Pancreas (tissue), 10 donors: Measurements from ENCODE around the gene OTUD3. TPM values are rescaled to one million over a fixed set of nuclear protein-coding genes. Genes with fewer than 3 reads are reported as not detected.
"Not testable (repeated sequence)": the region's sequence is repeated elsewhere in the genome, so short reads cannot be mapped to it uniquely, and the experiment has no call there.

Experiments
- ATAC-seq, 4 donors: fragments of 200-7000 bp; cut with Tn5 transposase; one replicate each; pipeline versions ENCODE4 v1.8.0 to v1.9.1; 2020; ENCODE audit warnings: mild to moderate bottlenecking in 4 of 4, moderate library complexity in 4 of 4
- DNase-seq, 6 donors: peaks; one replicate each; pipeline ENCODE4 v3.0.0-alpha.2; 2020
- FAIRE-seq: peaks from 2 replicates; lab custom pipeline; 2012; peaks lifted over from hg19 to GRCh38; lab: Jason Lieb, UNC
- H3K27ac ChIP-seq, 4 donors: fragments of 200-600 bp; sonication (generic); 1 replicate in 3 of 4; 2 replicates in 1 of 4; pipeline versions ENCODE4 v1.5.0 to v1.8.0; 2020
- H3K27me3 ChIP-seq, 4 donors: fragments of 200-600 bp; one replicate each; pipeline ENCODE4 v1.8.0; 2021
- H3K36me3 ChIP-seq, 3 donors: fragments of 200-600 bp; sonication (generic) in 1 of 3; one replicate each; pipeline versions ENCODE4 v1.5.0 to v1.8.0; 2020 to 2021
- H3K4me1 ChIP-seq, 3 donors: fragments of 200-600 bp; one replicate each; pipeline ENCODE4 v1.8.0; 2021
- H3K4me3 ChIP-seq, 4 donors: fragments of 200-600 bp; sonication (generic) in 2 of 4; one replicate each; pipeline versions ENCODE4 v1.5.0 to v1.8.0; 2020 to 2021
- H3K9me3 ChIP-seq, 4 donors: fragments of 200-600 bp; one replicate each; pipeline ENCODE4 v1.8.0; 2021
- CTCF ChIP-seq, 4 donors: fragments of 200-600 bp; sonication (generic) in 3 of 4; IDR thresholded peaks; one replicate each; pipeline versions ENCODE4 v1.5.0 to v1.8.0; 2021; ENCODE audit warnings: antibody characterized with exemption in 4 of 4
- WGBS, 2 donors: extraction: QIAGEN DNeasy Blood & Tissue Kit; methylation state at CpG; one replicate each; pipeline ENCODE4 v1.1.7; 2013; 5-methylcytosine and 5-hydroxymethylcytosine counted together
- intact Hi-C, 3 donors: fragments of 100-400 bp; cut with DNase I; formaldehyde crosslinking; loops; one replicate each; pipeline versions ENCODE4 v1.11.1 to v1.14.2; 2022
- polyA plus RNA-seq, 2 donors: library from polyadenylated mRNA; stranded (reverse); fragments of 200-250 nt; gene quantifications; one replicate each; pipeline ENCODE4 v1.2.3, GENCODE V29; 2013
- total RNA-seq, 6 donors: library from RNA; stranded (reverse); fragmentation: NEBNext Ultra II Directional in 4 of 6; extraction: Animal tissue kit (Norgen Biotek cat#: 25700) in 4 of 6; gene quantifications; one replicate each; pipeline versions ENCODE4 v1.2.1 to v1.2.4, GENCODE V29; 2021 to 2023
- donor health status: healthy with polysubstance abuse.
- donor health status: DM: no; HTN: no; CAD: no; lungs with moderate emphysema.
- donor health status: DM: no; HTN: no; CAD: no.
- donor health status: control.
- donor health status: control.
- donor health status: Bipolar disorder and iron deficiency.
- donor health status: DM: yes; HTN: yes; CAD: no.
- donor health status: DM: no; HTN: no; CAD: no.
- donor health status: DM: no; HTN: no; CAD: no.
- donor health status: DM: yes; HTN: yes; CAD: no.

The OTUD3 gene
- total and polyA plus RNA-seq, 8 donors: 2.0 to 4.1 (median 3.2) TPM

GRCh38 chr1:19844731-19845495 lies 37.3 kb upstream of the OTUD3 start:
- H3K27me3 ChIP-seq: no peaks in the 10 kb centered on the region
- no peak for FAIRE-seq
- H3K9me3 ChIP-seq: no peaks in the 10 kb centered on the region
- no peak for TF ChIP-seq CTCF (IDR thresholded peaks at IDR 0.05)
- H3K4me3 ChIP-seq: no peak overlapping the region
- WGBS, 2 donors: 40% methylated on average over 11 of the region's 11 CpGs
- no peak for DNase-seq
- ATAC-seq: no peak
- H3K4me1 ChIP-seq: no peaks in the 10 kb centered on the region
- intact Hi-C loops: no loop called here
- H3K36me3 ChIP-seq: no peaks in the 10 kb centered on the region
- H3K27ac ChIP-seq: no peak overlapping the region

DNA sequence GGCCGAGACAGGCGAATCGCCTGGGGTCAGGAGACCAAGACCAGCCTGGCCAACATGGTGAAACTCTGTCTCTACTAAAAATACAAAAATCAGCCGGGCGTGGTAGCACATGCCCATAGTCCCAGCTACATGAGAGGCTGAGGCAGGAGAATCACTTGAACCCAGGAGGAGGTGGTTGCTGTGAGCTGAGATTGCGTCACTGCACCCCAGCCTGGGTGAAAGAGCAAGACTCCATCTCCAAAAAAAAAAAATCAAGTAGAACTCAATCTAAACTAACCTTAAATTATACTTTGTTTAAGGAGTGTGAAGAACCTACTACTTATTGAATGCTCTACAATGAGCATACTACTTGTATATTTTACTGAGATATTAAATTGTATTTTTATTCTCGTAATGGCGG lies 36.6 kb upstream of the OTUD3 start:
- Histone ChIP-seq H3K9me3 (no peaks in the 10 kb centered on the region), H3K36me3 (no peaks in the 10 kb centered on the region), H3K27me3 (no peaks in the 10 kb centered on the region), H3K4me3 (no peak overlapping the region), H3K27ac (no peak overlapping the region), H3K4me1 (no peaks in the 10 kb centered on the region)
- TF ChIP-seq CTCF (IDR thresholded peaks at IDR 0.05): no peak
- intact Hi-C loops: no loop called here
- 95 to 99% methylated on average over 8 of the region's 8 CpGs for WGBS, 2 donors
- FAIRE-seq (no peak), DNase-seq (no peak), ATAC-seq (no peak)

GRCh38 chr1:19846338-19846737 lies 35.9 kb upstream of the OTUD3 start:
- no peak for ATAC-seq
- TF ChIP-seq CTCF (IDR thresholded peaks at IDR 0.05): no peak

DNA sequence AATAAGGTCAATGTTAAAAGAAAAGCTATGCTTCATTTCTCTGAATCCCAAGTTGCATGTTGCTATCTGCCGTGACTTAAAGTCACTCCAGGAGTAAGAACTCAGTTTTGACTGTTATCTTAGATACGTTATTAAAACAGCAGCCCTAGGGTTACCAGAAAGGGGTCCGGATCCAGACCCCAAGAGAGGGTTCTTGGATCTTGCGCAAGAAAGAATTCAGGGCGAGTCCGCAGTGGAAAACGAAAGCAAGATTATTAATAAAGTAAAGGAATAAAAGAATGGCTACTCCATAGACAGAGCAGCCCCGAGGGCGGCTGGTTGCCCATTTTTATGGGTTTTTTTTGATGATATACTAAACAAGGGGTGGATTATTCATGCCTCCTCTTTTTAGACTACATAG lies 34.9 kb upstream of the OTUD3 start:
- FAIRE-seq, H3K27me3 ChIP-seq, H3K4me3 ChIP-seq, H3K9me3 ChIP-seq, H3K27ac ChIP-seq, ATAC-seq, H3K4me1 ChIP-seq, DNase-seq, intact Hi-C loops, H3K36me3 ChIP-seq: not testable (repeated sequence)
- 91 to 93% methylated on average over 9 of the region's 9 CpGs for WGBS, 2 donors

More at GRCh38 chr1:19846338-19846737, 35.9 kb upstream of the OTUD3 start:
- H3K4me3 ChIP-seq: no peak overlapping the region
- H3K27me3 ChIP-seq: no peaks in the 10 kb centered on the region
- H3K4me1 ChIP-seq: no peaks in the 10 kb centered on the region
- intact Hi-C loops: no loop called here
- DNase-seq (no peak), FAIRE-seq (peak; percentile 23)
- H3K36me3 ChIP-seq: no peaks in the 10 kb centered on the region
- no peak overlapping the region for H3K27ac ChIP-seq
- no peaks in the 10 kb centered on the region for H3K9me3 ChIP-seq
- 97 to 100% methylated on average over 3 of the region's 3 CpGs for WGBS, 2 donors

DNA sequence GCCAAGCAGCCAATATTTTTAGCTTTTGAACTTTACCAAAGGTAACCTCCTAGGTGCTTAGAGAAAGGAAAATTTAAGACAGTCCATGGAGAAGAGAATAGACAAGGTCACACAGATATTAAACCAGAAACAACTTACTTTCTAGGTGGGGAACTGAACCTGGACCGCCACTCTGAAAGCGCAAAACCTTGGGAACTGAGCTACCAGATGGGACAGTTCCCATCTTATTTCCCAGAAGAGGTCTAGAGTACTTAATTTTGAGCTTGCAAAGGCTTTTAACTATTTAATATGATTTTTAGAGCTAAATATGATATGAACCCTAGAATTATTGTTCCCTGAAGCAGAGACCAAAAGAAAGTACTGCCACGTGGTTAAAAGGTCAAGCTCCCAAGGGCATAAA lies 32.9 kb upstream of the OTUD3 start:
- intact Hi-C loops, H3K4me1 ChIP-seq, H3K4me3 ChIP-seq, H3K27me3 ChIP-seq, H3K9me3 ChIP-seq, FAIRE-seq, H3K27ac ChIP-seq, H3K36me3 ChIP-seq: not testable (repeated sequence)
- DNase-seq (peak in 1 of 6 donors; percentile 31), ATAC-seq (peak in 2 of 4 donors; percentile 72 to 74)
- 27 to 32% methylated on average over 3 of the region's 3 CpGs for WGBS, 2 donors

- no peak overlapping the region for H3K4me3 ChIP-seq
- intact Hi-C loops: no loop called here
- no peaks in the 10 kb centered on the region for H3K27me3 ChIP-seq
- no peak for DNase-seq
- peaks cover 0 to 8% (median 7%) of the 10 kb centered on the region in 3 donors for H3K4me1 ChIP-seq
- 81 to 85% methylated on average over 7 of the region's 7 CpGs for WGBS, 2 donors
- no peaks in the 10 kb centered on the region for H3K36me3 ChIP-seq
- no peak for FAIRE-seq
- H3K27ac ChIP-seq: no peak overlapping the region
- no peaks in the 10 kb centered on the region for H3K9me3 ChIP-seq
- TF ChIP-seq CTCF (IDR thresholded peaks at IDR 0.05): no peak
- no peak for ATAC-seq
Measured at GRCh38 chr1:19850214-19850613, 32.0 kb upstream of the OTUD3 start.
